ENCODE data around the gene GJB3.

Gene GJB3

GRCh38 chr1:34750610-34751009 is 30.4 kb upstream of the GJB3 start:
- Histone ChIP-seq H3K4me3 (ENCODE audit: low read length) (no peak overlapping the region), H3F3A (ENCODE audit: control insufficient read depth, insufficient read depth) (no peaks in the 10 kb centered on the region), H3K27me3 (ENCODE audit: control insufficient read depth, low read length) (no peaks in the 10 kb centered on the region), H4K20me1 (ENCODE audit: control insufficient read depth, insufficient read depth, low read depth, low read length) (no peaks in the 10 kb centered on the region), H3K4me2 (ENCODE audit: low read length) (no peak overlapping the region), H3K36me3 (ENCODE audit: control insufficient read depth, low read length) (no peaks in the 10 kb centered on the region), H3K4me1 (ENCODE audit: control insufficient read depth, low read length) (no peaks in the 10 kb centered on the region), H3K79me2 (ENCODE audit: control insufficient read depth, low read length) (no peaks in the 10 kb centered on the region), H3K9me3 (ENCODE audit: control insufficient read depth, insufficient read depth, low read length) (no peaks in the 10 kb centered on the region), H3K27ac (ENCODE audit: low read depth, low read length) (no peak overlapping the region), H3K9me2 (replicated peaks; ENCODE audit: control insufficient read depth, low read length) (no peaks in the 10 kb centered on the region)
- TF ChIP-seq CTCF (IDR thresholded peaks at IDR 0.05; ENCODE audit: low read depth, low read length, poor library complexity, severe bottlenecking) (no peak), EZH2phosphoT487 (IDR thresholded peaks at IDR 0.05; ENCODE audit: borderline replicate concordance, low read length) (no peak)

DNA sequence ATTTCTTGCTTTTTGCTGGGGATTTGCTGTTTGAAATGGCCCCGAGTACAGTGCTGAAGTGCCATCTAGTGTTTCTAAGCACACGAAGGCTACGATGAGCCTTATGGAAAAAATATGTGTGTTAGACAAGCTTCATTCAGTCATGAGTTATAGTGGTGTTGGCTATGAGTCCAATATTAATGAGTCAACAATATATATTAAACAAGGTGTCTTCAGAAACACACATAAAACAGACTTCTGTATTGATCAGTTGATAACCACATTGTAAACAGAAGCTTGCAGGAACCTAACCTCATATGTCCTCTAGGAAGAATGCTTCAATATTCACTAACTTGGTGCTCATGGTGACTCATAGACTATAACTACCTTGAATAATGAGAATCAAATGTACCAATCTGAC is 27.9 kb upstream of the GJB3 start:
- Histone ChIP-seq H3K4me3 (ENCODE audit: low read length) (no peak overlapping the region), H3K9me2 (replicated peaks; ENCODE audit: control insufficient read depth, low read length) (no peaks in the 10 kb centered on the region), H3K4me2 (ENCODE audit: low read length) (no peak overlapping the region), H3K27me3 (ENCODE audit: control insufficient read depth, low read length) (no peaks in the 10 kb centered on the region), H3K79me2 (ENCODE audit: control insufficient read depth, low read length) (no peaks in the 10 kb centered on the region), H3K36me3 (ENCODE audit: control insufficient read depth, low read length) (no peaks in the 10 kb centered on the region), H4K20me1 (ENCODE audit: control insufficient read depth, insufficient read depth, low read depth, low read length) (no peaks in the 10 kb centered on the region), H3F3A (ENCODE audit: control insufficient read depth, insufficient read depth) (no peaks in the 10 kb centered on the region), H3K4me1 (ENCODE audit: control insufficient read depth, low read length) (no peaks in the 10 kb centered on the region), H3K9me3 (ENCODE audit: control insufficient read depth, insufficient read depth, low read length) (no peaks in the 10 kb centered on the region), H3K27ac (ENCODE audit: low read depth, low read length) (no peak overlapping the region)
- TF ChIP-seq EZH2phosphoT487 (IDR thresholded peaks at IDR 0.05; ENCODE audit: borderline replicate concordance, low read length) (no peak), CTCF (IDR thresholded peaks at IDR 0.05; ENCODE audit: low read depth, low read length, poor library complexity, severe bottlenecking) (no peak)

- Histone ChIP-seq H3K79me2 (ENCODE audit: control insufficient read depth, low read length) (no peaks in the 10 kb centered on the region), H3K27me3 (ENCODE audit: control insufficient read depth, low read length) (no peaks in the 10 kb centered on the region), H3F3A (ENCODE audit: control insufficient read depth, insufficient read depth) (no peaks in the 10 kb centered on the region), H4K20me1 (ENCODE audit: control insufficient read depth, insufficient read depth, low read depth, low read length) (no peaks in the 10 kb centered on the region), H3K4me3 (ENCODE audit: low read length) (no peak within 1 kb of the TSS), H3K27ac (ENCODE audit: low read depth, low read length) (no peak within 1 kb of the TSS), H3K9me3 (ENCODE audit: control insufficient read depth, insufficient read depth, low read length) (no peaks in the 10 kb centered on the region), H3K9me2 (replicated peaks; ENCODE audit: control insufficient read depth, low read length) (no peaks in the 10 kb centered on the region), H3K4me1 (ENCODE audit: control insufficient read depth, low read length) (no peaks in the 10 kb centered on the region), H3K4me2 (ENCODE audit: low read length) (no peak within 1 kb of the TSS), H3K36me3 (ENCODE audit: control insufficient read depth, low read length) (no peaks in the 10 kb centered on the region)
- TF ChIP-seq EZH2phosphoT487 (IDR thresholded peaks at IDR 0.05; ENCODE audit: borderline replicate concordance, low read length): no peak
- TF ChIP-seq CTCF (IDR thresholded peaks at IDR 0.05; ENCODE audit: low read depth, low read length, poor library complexity, severe bottlenecking): no peak
Measured at GRCh38 chr1:34754964-34755637, 25.9 kb upstream of the GJB3 start, which contains the start of gene GJB5. TSS of gene GJB5 (plus strand) at chr1:34755047. CDS start at chr1:34757331, 2,284 bp downstream.
